ENCODE data around the gene FRS2.

DNA sequence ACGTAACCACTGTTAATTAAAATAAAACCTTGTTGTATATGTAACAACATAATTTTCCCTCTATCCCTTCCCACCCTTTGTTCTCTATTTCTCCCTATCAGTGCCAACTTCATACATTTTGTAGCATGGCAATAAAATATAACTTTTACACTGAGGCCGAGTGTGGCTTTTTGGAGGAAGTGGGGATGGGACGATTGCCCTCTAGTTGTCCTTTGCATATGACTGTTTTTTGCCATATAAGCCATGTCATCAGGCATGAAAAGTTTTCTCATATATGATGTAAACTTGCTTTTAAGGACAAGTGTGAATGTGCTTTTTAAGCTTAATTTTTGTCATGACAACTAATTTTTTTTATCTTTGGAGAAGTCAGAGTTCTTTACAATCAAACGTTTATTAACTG is 108.8 kb downstream of the FRS2 start:
- TF ChIP-seq CTCF (IDR thresholded peaks at IDR 0.05; ENCODE audit: low read depth, low read length), result peak; percentile 35
- TF ChIP-seq EZH2phosphoT487 (IDR thresholded peaks at IDR 0.05; ENCODE audit: low read depth), result no peak
